ENCODE results near the gene RGS18. TPM values are rescaled to one million over a fixed set of nuclear protein-coding genes. Genes with fewer than 3 reads are reported as not detected.

RGS18 gene
- total and polyA plus RNA-seq, 2 of the 4 experiments (the other 2 are of a cell fraction): 0.09 to 0.18 TPM

Other genes starting within 250 kb of the RGS18 start
- gene RGS21, start 158.5 kb downstream of the RGS18 start, total RNA-seq (2012; rRNA removed): not detected in 2 replicates
- not detected in 2 replicates for gene RGS21, start 158.5 kb downstream of the RGS18 start, polyA plus RNA-seq (2012; rRNA removed)

Measured in IMR-90 (cell line).